Measurements from ENCODE around the gene MAGEA9B. TPM values are rescaled to one million over a fixed set of nuclear protein-coding genes. Genes with fewer than 3 reads are reported as not detected.
"Not testable (repeated sequence)": the region's sequence is repeated elsewhere in the genome, so short reads cannot be mapped to it uniquely, and the experiment has no call there.

Gene MAGEA9B
- total RNA-seq, 1 experiment from 2014 or later = 0.47 TPM

GRCh38 chrX:149551939-149552248 lies 35.4 kb downstream of the MAGEA9B start:
- H4K20me1 ChIP-seq (ENCODE audit: insufficient read depth); ATAC-seq; H3K36me3 ChIP-seq (ENCODE audit: control insufficient read depth in 1 of 2, insufficient read depth in 2 of 2, low read length in 2 of 2); H3K27ac ChIP-seq (ENCODE audit: low read depth, low read length); H3K9ac ChIP-seq (ENCODE audit: low read length); H2AFZ ChIP-seq (ENCODE audit: low read depth, low read length, poor library complexity, severe bottlenecking); DNase-seq (ENCODE audit: low read depth, low spot score); H3K4me1 ChIP-seq (ENCODE audit: control insufficient read depth in 1 of 2, insufficient read depth in 2 of 2, low read length in 2 of 2); RAD21 ChIA-PET (ENCODE audit: low non-redundant PET in 1 of 2, low total read pairs in 2 of 2, uncharacterized antibody in 2 of 2, unreplicated experiment in 2 of 2); H3K9me3 ChIP-seq (ENCODE audit: control insufficient read depth in 1 of 2, insufficient read depth in 1 of 2, low read depth in 1 of 2, low read length in 2 of 2); BruUV-seq (replicated peaks); POLR2A ChIA-PET; H3K79me2 ChIP-seq (ENCODE audit: insufficient read depth, low read length); H3K4me2 ChIP-seq (ENCODE audit: low read length); H3K9me2 ChIP-seq (ENCODE audit: insufficient read depth); H3K4me3 ChIP-seq (replicated peaks in 1 of 2; ENCODE audit: low read depth in 1 of 2, low read length in 2 of 2); intact Hi-C loops (cut with micrococcal nuclease); CTCF ChIA-PET; H3K27me3 ChIP-seq (ENCODE audit: insufficient read depth, low read length): not testable (repeated sequence)

GRCh38 chrX:149551245-149551938 lies 35.9 kb downstream of the MAGEA9B start:
- H3K9me3 ChIP-seq (ENCODE audit: control insufficient read depth in 1 of 2, insufficient read depth in 1 of 2, low read depth in 1 of 2, low read length in 2 of 2); BruUV-seq (replicated peaks); POLR2A ChIA-PET; H3K4me2 ChIP-seq (ENCODE audit: low read length); DNase-seq (ENCODE audit: low read depth, low spot score); H2AFZ ChIP-seq (ENCODE audit: low read depth, low read length, poor library complexity, severe bottlenecking); H3K36me3 ChIP-seq (ENCODE audit: control insufficient read depth in 1 of 2, insufficient read depth in 2 of 2, low read length in 2 of 2); intact Hi-C loops (cut with micrococcal nuclease); H3K79me2 ChIP-seq (ENCODE audit: insufficient read depth, low read length); ATAC-seq; H3K27ac ChIP-seq (ENCODE audit: low read depth, low read length); H3K27me3 ChIP-seq (ENCODE audit: insufficient read depth, low read length); RAD21 ChIA-PET (ENCODE audit: low non-redundant PET in 1 of 2, low total read pairs in 2 of 2, uncharacterized antibody in 2 of 2, unreplicated experiment in 2 of 2); H3K9me2 ChIP-seq (ENCODE audit: insufficient read depth); H3K4me3 ChIP-seq (replicated peaks in 1 of 2; ENCODE audit: low read depth in 1 of 2, low read length in 2 of 2); CTCF ChIA-PET; H4K20me1 ChIP-seq (ENCODE audit: insufficient read depth); H3K9ac ChIP-seq (ENCODE audit: low read length); H3K4me1 ChIP-seq (ENCODE audit: control insufficient read depth in 1 of 2, insufficient read depth in 2 of 2, low read length in 2 of 2): not testable (repeated sequence)

GRCh38 chrX:149550454-149550853 lies 36.8 kb downstream of the MAGEA9B start:
- H3K27me3 ChIP-seq (ENCODE audit: insufficient read depth, low read length); H3K4me1 ChIP-seq (ENCODE audit: control insufficient read depth in 1 of 2, insufficient read depth in 2 of 2, low read length in 2 of 2); intact Hi-C loops (cut with micrococcal nuclease); H3K4me2 ChIP-seq (ENCODE audit: low read length); POLR2A ChIA-PET; H3K9ac ChIP-seq (ENCODE audit: low read length); H3K4me3 ChIP-seq (replicated peaks in 1 of 2; ENCODE audit: low read depth in 1 of 2, low read length in 2 of 2); H3K79me2 ChIP-seq (ENCODE audit: insufficient read depth, low read length); H2AFZ ChIP-seq (ENCODE audit: low read depth, low read length, poor library complexity, severe bottlenecking); RAD21 ChIA-PET (ENCODE audit: low non-redundant PET in 1 of 2, low total read pairs in 2 of 2, uncharacterized antibody in 2 of 2, unreplicated experiment in 2 of 2); H3K36me3 ChIP-seq (ENCODE audit: control insufficient read depth in 1 of 2, insufficient read depth in 2 of 2, low read length in 2 of 2); DNase-seq (ENCODE audit: low read depth, low spot score); CTCF ChIA-PET; H3K9me2 ChIP-seq (ENCODE audit: insufficient read depth); BruUV-seq (replicated peaks); ATAC-seq; H3K9me3 ChIP-seq (ENCODE audit: control insufficient read depth in 1 of 2, insufficient read depth in 1 of 2, low read depth in 1 of 2, low read length in 2 of 2); H4K20me1 ChIP-seq (ENCODE audit: insufficient read depth); H3K27ac ChIP-seq (ENCODE audit: low read depth, low read length): not testable (repeated sequence)

- H2AFZ ChIP-seq (ENCODE audit: low read depth, low read length, poor library complexity, severe bottlenecking); DNase-seq (ENCODE audit: low read depth, low spot score); BruUV-seq (replicated peaks); H3K4me3 ChIP-seq (replicated peaks in 1 of 2; ENCODE audit: low read depth in 1 of 2, low read length in 2 of 2); H3K4me1 ChIP-seq (ENCODE audit: control insufficient read depth in 1 of 2, insufficient read depth in 2 of 2, low read length in 2 of 2); intact Hi-C loops (cut with micrococcal nuclease); H3K27me3 ChIP-seq (ENCODE audit: insufficient read depth, low read length); CTCF ChIA-PET; H3K9me3 ChIP-seq (ENCODE audit: control insufficient read depth in 1 of 2, insufficient read depth in 1 of 2, low read depth in 1 of 2, low read length in 2 of 2); H3K9me2 ChIP-seq (ENCODE audit: insufficient read depth); RAD21 ChIA-PET (ENCODE audit: low non-redundant PET in 1 of 2, low total read pairs in 2 of 2, uncharacterized antibody in 2 of 2, unreplicated experiment in 2 of 2); H3K79me2 ChIP-seq (ENCODE audit: insufficient read depth, low read length); H3K27ac ChIP-seq (ENCODE audit: low read depth, low read length); H3K36me3 ChIP-seq (ENCODE audit: control insufficient read depth in 1 of 2, insufficient read depth in 2 of 2, low read length in 2 of 2); H3K4me2 ChIP-seq (ENCODE audit: low read length); POLR2A ChIA-PET; ATAC-seq; H4K20me1 ChIP-seq (ENCODE audit: insufficient read depth); H3K9ac ChIP-seq (ENCODE audit: low read length): not testable (repeated sequence)
Measured at GRCh38 chrX:149549701-149550100, 37.6 kb downstream of the MAGEA9B start, which contains the start of gene HSFX3. Gene HSFX3, minus strand, starts transcription at chrX:149549924. Its CDS starts 72 bp downstream, at chrX:149549852.

Data from HCT116 (cell line).